ENCODE measurements around the gene RNF167.

Gene RNF167

DNA sequence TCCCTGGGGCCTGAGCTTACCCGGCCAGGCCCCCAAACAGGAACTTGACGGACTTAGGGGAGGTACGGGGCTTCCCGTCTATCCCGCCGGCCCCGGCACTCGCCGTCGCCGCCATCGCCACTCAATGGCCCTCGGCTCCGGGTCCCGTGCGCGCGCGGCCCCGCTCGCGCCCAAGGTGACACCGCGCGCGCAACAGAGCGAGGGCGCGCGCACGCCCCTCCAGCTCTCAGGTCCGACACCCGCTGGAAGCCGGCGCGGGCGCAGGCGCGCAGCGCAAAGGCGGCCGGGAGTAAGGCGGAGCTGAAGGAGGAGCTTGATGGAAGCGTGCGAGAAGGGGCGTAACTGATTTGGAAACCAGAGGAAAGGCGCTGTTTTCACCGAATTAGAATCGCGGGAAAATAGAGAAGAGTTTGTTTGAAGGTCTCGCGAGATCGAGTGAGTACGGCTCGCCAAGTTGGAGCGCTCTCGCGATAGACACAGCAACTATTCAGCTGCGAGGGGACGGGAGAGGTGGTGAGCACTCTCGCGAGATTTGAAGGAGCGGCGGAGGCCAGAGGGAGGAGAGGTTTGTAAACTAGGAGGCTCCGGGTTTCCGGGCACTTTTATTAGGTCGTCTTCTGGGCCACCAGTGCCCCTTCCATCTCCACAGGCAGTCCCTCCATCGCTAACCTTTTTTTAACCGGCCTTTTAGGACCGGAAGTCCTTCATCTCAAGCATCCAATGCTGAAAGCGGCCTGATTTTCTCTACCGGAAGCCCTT, at the start of gene RNF167, which contains the start of gene SLC25A11:
TSS of gene RNF167 (plus strand) at position 473 of the 759 bp plus-strand sequence. CDS start 642 bp downstream, outside the sequence.
TSS of gene SLC25A11 (minus strand) at position 251 of the 759 bp plus-strand sequence. CDS start at position 115, 136 bp downstream.
- peak; percentile 93 for DNase-seq

DNA sequence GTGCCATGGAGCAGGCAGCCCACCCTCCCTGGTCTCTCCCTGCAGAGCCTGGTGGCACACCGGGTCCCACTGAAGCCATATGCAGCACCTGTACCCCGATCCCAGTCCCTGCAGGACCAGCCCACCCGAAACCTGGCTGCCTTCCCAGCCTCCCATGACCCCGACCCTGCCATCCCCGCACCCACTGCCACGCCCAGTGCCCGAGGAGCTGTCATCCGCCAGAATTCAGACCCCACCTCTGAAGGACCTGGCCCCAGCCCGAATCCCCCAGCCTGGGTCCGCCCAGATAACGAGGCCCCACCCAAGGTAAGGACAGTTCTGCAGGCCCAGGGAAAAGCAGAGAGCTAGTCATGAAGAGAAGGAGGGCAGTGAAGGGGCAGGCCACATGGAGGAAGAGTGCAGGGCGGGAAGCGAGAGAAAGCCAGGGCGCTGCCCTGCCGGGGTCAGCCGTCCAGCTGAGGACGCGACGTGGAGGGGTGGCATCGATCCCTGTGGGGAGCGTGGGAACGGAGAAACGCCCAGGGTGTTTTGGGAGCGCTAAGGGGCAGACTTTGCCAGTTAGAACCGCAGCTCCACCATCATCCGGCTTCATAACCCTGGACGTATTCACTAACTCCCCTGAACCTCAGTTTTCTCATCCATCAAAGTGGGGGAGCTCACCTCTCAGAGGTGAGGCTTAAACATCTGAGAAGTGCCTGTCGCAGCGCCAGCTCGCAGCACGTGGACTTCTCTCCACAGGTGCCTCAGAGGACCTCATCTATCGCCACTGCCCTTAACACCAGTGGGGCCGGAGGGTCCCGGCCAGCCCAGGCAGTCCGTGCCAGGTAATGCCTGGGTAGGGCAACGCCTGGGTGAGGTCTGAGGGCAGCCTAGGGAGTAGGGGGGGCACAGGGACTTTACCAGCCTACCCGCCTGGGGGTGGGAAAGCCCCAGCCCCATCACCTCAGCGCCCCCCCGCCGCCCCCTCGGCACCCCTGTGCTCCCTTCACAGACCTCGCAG, 48.4 kb upstream of the RNF167 start:
- no peak for DNase-seq

DNA sequence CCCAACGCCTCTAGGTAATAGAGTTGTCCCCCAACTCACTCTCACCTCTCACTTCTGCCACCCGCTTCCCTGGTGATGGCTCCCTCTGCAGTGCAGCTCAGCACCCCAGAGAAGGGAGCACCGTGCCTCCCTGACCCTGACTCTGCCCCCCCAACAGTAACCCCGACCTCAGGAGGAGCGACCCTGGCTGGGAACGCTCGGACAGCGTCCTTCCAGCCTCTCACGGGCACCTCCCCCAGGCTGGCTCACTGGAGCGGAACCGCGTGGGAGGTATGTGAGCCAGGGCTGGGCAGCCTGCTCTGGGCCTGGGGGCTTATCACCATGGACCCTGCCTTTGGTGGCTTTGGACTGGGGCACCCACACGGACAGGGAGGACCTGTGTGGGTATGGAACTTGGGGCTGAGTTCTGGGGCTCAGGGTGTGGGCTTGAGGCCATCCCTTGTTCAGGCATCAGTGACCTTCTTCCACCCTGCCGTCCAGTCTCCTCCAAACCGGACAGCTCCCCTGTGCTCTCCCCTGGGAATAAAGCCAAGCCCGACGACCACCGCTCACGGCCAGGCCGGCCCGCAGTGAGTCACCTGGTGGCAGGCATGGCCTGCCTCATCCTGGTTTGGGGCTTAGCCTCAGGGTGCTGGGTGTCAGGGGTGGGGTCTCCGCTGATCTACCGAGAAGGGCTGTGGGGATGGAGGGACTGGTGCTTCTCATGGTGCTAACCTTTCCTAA, 47.4 kb upstream of the RNF167 start:
- DNase-seq, result no peak

DNA sequence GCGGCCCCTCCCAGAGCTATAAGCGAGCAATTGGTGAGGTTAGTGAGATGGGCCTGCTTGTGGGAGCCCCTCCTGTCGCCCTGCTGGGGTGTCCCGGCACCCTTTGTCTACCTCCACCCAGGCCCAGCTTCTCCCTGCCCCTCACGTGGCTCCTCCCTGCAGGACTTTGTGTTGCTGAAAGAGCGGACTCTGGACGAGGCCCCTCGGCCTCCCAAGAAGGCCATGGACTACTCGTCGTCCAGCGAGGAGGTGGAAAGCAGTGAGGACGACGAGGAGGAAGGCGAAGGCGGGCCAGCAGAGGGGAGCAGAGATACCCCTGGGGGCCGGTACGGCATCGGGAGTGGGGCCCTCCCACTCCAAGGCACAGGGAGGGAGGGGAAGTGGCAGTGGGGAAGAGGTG, 46.8 kb upstream of the RNF167 start:
- DNase-seq, result no peak

DNA sequence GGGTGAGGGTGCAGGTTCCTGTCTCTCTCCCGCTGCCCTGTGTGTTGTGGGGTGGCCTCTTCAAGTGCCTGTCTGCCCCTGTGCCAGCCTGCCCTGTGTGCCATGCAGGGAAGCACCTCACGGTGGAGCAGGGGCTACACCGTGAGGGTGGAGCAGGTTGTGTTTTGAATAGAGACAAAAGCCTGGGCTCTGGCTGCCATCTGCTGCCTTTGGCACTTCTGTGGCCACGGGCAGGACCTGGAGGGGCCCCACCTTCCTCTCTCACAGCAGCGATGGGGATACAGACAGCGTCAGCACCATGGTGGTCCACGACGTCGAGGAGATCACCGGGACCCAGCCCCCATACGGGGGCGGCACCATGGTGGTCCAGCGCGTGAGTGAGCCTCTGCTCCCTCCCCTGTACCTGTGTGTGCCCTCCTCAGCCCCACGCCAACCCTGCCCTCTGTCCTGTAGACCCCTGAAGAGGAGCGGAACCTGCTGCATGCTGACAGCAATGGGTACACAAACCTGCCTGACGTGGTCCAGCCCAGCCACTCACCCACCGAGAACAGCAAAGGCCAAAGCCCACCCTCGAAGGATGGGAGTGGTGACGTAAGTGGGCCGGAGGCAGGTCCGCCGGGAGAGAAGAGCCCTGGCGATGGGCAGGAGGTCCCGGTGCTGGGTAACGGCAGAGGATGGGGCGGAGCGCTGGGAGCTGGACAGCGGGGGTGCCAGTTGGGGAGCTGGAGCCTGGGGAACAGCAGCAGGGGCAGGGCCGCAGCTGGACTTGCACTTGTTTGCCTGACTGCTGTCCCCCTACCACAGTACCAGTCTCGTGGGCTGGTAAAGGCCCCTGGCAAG, 46.1 kb upstream of the RNF167 start:
- DNase-seq, result no peak

DNA sequence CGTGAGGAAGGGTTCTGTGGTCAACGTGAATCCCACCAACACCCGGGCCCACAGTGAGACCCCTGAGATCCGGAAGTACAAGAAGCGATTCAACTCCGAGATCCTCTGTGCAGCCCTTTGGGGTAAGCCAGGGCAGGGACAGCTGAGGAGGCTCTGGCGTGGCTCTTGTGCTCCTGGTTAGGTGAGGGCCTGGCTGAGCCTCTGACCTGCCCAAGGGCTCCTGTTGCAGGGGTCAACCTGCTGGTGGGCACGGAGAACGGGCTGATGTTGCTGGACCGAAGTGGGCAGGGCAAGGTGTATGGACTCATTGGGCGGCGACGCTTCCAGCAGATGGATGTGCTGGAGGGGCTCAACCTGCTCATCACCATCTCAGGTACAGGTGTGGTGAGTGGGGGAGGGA, 44.9 kb upstream of the RNF167 start:
- DNase-seq, result no peak

DNA sequence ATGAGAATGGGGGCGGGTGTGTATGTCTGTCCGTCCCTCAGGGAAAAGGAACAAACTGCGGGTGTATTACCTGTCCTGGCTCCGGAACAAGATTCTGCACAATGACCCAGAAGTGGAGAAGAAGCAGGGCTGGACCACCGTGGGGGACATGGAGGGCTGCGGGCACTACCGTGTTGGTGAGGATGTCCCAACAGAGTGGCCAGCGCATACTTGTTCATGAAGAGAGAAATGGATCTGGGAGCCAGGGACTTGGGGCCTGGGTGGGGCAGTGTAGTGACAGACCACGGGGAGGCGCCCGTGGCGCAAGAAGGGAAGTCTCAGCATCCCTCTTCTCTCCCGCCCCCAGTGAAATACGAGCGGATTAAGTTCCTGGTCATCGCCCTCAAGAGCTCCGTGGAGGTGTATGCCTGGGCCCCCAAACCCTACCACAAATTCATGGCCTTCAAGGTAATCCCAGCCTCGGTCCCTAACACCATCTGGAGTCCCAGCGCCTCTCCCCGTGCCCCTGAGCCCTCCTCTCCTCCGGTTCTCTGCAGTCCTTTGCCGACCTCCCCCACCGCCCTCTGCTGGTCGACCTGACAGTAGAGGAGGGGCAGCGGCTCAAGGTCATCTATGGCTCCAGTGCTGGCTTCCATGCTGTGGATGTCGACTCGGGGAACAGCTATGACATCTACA, 44.3 kb upstream of the RNF167 start:
- no peak for DNase-seq

DNA sequence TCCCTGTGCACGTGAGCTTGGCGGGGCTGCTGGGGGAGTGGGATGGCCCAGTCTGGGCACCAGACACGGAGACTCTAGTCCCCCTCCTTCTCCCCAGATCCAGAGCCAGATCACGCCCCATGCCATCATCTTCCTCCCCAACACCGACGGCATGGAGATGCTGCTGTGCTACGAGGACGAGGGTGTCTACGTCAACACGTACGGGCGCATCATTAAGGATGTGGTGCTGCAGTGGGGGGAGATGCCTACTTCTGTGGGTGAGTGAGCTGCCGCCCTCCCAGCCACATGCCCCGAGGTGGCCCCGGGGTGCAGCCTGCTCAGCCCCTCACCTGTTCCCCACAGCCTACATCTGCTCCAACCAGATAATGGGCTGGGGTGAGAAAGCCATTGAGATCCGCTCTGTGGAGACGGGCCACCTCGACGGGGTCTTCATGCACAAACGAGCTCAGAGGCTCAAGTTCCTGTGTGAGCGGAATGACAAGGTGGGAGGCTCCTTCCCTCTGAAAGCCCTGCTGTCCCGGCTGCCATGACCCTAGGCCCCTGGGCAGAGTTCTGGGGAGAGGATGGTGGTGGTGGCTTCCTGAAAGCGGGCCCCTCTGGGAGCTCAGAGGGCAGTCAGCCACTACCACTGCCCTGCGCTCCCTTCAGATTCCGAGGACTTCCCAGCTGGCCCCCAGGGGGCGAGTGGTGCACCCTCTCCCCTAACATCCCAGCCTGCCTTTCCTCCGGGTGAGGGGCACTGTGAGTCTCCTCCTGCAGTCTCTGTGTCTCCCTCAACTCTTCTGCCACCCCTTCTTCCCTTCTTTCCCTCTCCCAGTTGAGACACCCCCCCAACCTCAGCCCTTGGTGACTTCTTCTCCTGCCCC, 43.5 kb upstream of the RNF167 start:
- no peak for DNase-seq

DNA sequence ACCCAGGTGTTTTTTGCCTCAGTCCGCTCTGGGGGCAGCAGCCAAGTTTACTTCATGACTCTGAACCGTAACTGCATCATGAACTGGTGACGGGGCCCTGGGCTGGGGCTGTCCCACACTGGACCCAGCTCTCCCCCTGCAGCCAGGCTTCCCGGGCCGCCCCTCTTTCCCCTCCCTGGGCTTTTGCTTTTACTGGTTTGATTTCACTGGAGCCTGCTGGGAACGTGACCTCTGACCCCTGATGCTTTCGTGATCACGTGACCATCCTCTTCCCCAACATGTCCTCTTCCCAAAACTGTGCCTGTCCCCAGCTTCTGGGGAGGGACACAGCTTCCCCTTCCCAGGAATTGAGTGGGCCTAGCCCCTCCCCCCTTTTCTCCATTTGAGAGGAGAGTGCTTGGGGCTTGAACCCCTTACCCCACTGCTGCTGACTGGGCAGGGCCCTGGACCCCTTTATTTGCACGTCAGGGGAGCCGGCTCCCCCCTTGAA, 42.8 kb upstream of the RNF167 start:
- DNase-seq, result no peak

DNA sequence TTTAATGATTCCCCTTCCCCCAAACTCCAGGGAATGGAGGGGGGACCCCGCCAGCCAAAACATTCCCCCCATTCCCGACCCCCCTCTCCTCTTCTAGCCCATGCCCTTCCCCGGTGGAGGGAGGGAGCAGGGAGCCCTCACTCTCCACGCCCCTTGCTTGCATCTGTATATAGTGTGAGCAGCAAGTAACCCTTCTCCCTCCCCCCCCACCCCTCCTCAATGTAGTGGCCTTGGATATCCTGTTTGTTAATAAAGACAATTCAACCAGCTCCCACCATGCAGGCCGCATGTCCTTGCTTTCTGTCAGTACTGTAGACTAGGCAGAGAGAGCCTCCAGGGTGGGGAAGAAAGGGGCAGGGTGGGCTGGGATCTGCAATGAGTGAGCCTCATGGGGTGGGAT, 42.3 kb upstream of the RNF167 start:
- DNase-seq, result no peak

DNA sequence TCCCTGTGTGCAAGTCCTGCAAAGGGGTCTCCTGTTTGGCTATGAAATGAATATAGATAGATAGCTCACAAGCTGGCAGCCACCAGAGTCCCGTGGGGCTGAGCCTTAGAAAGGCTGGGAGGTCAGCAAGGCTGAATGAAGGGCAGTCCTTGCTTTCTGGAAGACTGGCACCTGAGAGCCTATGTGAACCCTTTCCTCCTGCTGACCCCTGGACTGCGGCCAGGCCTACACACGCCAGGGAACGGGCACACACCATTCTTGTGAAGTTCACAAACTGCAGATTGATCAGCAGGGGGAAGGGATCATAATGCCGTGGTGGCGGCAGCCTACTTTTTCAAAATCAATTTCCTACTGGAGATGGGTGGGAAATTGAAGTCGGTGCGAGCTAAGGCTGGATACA, 41.7 kb upstream of the RNF167 start:
- no peak for DNase-seq

DNA sequence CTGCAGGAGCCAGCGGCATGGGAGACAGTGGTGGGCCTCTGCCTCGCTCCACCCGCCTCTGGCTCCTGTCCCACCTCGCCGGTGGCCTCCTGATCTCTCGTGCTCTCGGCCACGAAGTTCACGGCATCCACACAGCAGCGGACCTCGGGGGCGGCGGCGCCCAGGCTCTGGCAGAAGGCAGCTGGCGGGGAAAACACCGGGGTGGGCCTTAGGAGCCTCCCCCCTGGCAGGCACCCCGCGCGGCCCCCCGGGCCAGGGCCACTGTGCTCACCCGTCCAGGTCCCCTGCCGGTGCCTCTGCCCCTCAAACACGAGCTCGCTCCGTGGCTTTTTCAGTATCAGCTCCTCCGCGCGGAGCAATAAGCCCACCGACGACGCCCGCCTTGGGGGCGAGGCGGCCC, 41.1 kb upstream of the RNF167 start:
- no peak for DNase-seq

DNA sequence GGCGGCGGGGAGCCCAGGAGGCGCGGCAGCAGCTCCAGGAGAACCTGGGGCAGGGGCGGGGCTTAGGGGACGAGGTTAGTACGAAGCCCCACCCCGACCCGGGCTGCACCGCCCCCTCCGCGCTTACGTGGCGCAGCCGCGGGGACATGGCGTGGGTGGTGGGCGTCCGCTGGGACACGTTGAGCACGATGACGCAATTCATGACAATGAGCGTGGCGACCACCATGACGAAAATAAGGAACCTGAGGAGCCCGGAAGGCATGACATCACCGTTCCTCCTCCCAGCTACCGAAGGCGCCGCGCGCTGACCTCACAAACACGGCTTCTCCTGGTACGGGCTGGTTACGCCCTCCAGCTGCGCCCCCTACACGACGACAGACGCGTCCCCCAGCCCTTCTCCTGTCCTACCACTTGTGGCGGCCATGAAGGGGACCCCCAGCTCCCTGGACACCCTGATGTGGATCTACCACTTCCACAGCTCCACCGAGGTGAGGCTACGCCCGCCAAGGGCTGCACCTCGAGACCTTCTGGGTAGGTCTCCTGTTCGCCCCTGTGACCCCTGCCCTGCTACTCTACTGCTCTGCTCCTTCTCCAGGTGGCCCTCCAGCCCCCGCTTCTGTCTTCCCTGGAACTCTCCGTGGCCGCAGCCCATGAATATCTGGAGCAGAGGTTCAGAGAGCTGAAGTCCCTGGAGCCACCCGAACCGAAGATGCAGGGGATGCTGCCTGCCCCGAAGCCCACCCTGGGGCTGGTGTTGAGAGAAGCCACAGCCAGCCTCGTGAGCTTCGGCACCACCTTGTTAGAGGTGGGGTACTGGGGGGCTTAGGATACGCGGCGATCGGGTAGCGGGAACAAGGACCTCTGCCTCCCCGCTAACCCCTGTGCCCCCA, 40.5 kb upstream of the RNF167 start, which contains the start of gene C17orf107:
TSS of gene C17orf107 (plus strand) at position 196 of the 890 bp plus-strand sequence. CDS start at position 423, 227 bp downstream.
- DNase-seq, result peak; percentile 90

DNA sequence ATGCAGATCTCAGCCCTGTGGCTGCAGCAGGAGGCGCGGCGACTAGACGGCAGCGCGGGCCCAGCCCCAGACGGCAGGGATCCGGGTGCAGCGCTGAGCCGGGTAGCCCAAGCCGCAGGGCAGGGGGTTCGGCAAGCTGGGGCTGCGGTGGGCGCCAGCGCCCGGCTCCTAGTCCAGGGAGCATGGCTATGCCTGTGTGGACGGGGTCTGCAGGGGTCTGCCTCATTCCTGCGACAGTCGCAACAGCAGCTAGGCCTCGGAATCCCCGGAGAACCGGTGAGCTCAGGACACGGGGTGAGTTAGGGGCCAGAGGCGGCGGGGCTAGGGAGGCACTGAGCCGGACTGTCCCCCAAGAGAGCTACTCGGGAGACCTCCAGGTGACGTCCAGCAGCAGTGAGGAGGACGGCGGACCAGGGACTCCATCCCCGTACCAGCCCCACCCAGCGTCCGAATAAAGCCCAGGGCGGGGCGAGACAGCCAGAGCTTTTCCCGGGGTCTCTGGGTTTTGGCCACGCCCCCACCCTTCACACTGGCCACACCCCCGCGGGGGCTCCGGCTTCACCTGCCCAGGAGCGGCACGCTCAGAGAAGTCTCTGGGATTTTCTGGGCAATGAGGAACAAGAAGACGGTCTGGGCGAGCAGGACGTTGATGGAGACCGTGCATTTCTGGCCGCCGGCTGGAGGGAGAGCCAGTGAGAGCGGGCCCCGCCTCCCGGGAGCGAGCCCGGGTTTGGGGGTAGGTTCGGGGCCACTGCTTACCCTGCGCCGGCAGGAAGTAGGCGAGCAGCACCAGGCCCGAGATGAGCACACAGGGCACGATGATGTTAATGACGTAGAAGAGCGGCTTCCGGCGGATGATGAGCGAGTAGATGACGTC, 39.6 kb upstream of the RNF167 start:
- peak; percentile 43 for DNase-seq

DNA sequence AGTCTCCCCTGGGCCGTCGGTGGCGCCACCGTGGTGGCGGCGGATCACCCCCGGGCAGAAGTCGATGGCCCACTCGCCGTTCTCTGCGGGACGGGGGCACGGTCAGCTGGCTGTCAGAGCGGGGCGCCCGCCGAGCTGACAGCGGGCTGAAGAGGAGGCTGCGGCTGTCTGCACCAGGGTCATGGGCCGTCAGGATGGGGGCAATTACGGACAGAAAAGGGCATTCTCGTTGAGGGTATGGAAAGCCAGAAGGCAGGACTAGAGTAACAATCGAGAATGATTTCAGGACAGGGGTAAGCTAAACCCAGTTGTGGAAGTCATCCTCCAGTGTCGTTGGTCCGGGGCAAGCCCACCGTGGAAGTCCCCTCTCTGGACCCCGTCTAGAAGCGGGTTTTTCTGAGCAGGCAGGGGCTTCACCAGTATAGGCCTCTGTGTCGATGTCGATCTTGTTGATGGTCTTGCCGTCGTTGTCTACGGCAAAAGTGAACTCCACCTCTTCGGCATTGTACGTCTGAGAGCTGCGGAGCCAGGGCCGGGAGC, 38.9 kb upstream of the RNF167 start:
- no peak for DNase-seq

DNA sequence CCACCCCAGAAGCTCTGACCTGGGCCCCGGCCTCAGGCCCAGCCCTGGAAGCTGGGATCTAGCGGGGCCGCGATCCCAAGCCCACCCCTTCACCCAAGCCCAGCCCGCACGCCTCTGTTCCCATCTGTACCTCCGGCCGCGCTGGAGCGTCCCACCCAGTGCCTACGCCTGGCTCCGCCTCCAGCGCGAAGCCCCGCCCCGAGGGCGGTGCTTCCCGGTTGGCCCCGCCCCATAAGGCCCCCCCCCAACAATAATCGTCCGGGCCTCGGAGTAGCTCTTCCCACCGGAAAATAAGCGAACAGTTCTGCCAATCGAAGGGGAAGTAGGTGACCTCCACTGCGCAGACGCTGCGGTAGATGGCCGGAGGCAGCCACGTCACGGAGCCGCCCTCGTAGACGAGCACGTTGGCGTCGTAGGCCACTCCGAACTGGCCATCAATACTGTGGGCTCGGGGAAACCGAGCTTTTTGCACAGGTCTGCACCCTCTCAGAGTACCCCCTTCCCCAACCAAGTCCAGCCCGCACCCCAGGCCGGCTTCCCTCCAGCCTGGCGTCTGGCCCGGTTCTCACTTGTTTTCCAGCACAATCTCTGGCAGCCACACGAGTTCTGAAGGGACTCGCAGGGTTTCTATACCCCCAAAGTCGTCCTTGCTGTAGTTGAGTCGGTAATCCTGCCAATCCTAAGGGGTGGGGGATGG, 38.3 kb upstream of the RNF167 start:
- DNase-seq, result no peak

DNA sequence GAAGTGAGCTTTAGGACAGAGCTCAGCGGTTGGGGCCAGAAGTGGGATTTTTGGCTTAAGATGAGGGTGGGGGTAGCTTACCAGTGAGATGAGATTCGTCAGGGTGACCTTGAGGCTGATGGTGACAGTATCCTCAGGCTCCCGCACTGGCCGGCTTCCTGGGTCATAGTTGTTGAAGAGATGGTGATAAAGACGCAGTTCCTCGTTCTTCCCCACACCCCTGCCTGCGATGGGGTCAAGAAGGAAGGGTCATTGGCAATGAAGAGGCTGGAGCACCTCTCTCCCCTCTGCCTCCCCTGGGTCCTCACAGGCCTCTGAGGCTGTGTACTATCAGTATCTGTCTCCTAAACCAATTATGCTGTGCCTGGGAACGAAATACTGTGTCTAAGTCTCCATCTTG, 37.5 kb upstream of the RNF167 start:
- DNase-seq, result no peak

Data from activated CD4-positive, CD25-positive, alpha-beta regulatory T cell treated with anti-CD3 and anti-CD28 coated beads, Interleukin-2, amount 50 U/mL, for 72 hours (primary cell).